Measurements from ENCODE around the gene LSAMP.

LSAMP gene

GRCh38 chr3:115927197-115927596 is 518.1 kb downstream of the LSAMP start:
- DNase-seq, result no peak

- no peak for DNase-seq
These were observed 522.5 kb downstream of the LSAMP start for GRCh38 chr3:115922681-115923347.

- no peak for DNase-seq
These were observed 523.6 kb downstream of the LSAMP start for GRCh38 chr3:115921711-115922110.

GRCh38 chr3:115918900-115919299 is 526.4 kb downstream of the LSAMP start:
- DNase-seq, result no peak

GRCh38 chr3:115916866-115917265 is 528.4 kb downstream of the LSAMP start:
- DNase-seq, result no peak

- DNase-seq, result no peak
These were observed 530.2 kb downstream of the LSAMP start for GRCh38 chr3:115915061-115915460.

GRCh38 chr3:115913069-115913686 is 532.1 kb downstream of the LSAMP start:
- no peak for DNase-seq

GRCh38 chr3:115912372-115912771 is 532.9 kb downstream of the LSAMP start:
- no peak for DNase-seq

- no peak for DNase-seq
These were observed 539.4 kb downstream of the LSAMP start for GRCh38 chr3:115905871-115906270.

- no peak for DNase-seq
These were observed 541.4 kb downstream of the LSAMP start for GRCh38 chr3:115903843-115904242.

GRCh38 chr3:115901008-115901407 is 544.3 kb downstream of the LSAMP start:
- DNase-seq, result no peak

GRCh38 chr3:115899535-115899934 is 545.8 kb downstream of the LSAMP start:
- DNase-seq, result no peak

- DNase-seq, result no peak
These were observed 546.5 kb downstream of the LSAMP start for GRCh38 chr3:115898656-115899410.

- no peak for DNase-seq
These were observed 554.2 kb downstream of the LSAMP start for GRCh38 chr3:115891006-115891636.

- DNase-seq, result no peak
These were observed 554.7 kb downstream of the LSAMP start for GRCh38 chr3:115890579-115890978.

- DNase-seq, result no peak
These were observed 559.7 kb downstream of the LSAMP start for GRCh38 chr3:115885621-115886020.

GRCh38 chr3:115877615-115877899 is 567.7 kb downstream of the LSAMP start:
- DNase-seq, result no peak

GRCh38 chr3:115876876-115877614 is 568.2 kb downstream of the LSAMP start:
- DNase-seq, result no peak

GRCh38 chr3:115875460-115875859 is 569.8 kb downstream of the LSAMP start:
- no peak for DNase-seq

GRCh38 chr3:115871735-115872134 is 573.6 kb downstream of the LSAMP start:
- no peak for DNase-seq

GRCh38 chr3:115864911-115865310 is 580.4 kb downstream of the LSAMP start:
- no peak for DNase-seq

GRCh38 chr3:115862849-115863248 is 582.4 kb downstream of the LSAMP start:
- DNase-seq, result no peak

- no peak for DNase-seq
These were observed 583.2 kb downstream of the LSAMP start for GRCh38 chr3:115862099-115862498.

All from NCI-H510A (cell line).